HCT116 (cell line): Measurements from ENCODE around the gene ATP2B1. TPM values are rescaled to one million over a fixed set of nuclear protein-coding genes. Genes with fewer than 3 reads are reported as not detected.

Experiments
- ATAC-seq: fragments of 200-7000 bp; cut with Tn5 transposase; 2 replicates; pipeline ENCODE4 v1.9.1; 2020; ENCODE audit warnings: mild to moderate bottlenecking, moderate library complexity
- BruUV-seq: library from RNA; stranded (reverse); fragments of 400-500 nt; replicated peaks from 2 replicates; lab custom pipeline; 2021; lab: Mats Ljungman, UMichigan
- CTCF ChIA-PET: fragments of 300-600 bp; sonication (Branson Sonifier 250); formaldehyde crosslinking; loops from one replicate; lab custom pipeline; 2021; ENCODE audit warnings: antibody characterized with exemption; lab: Charles Lee
- POLR2A ChIA-PET: fragments of 300-600, 350-600 bp; sonication (Branson Sonifier 250); formaldehyde crosslinking; loops from one replicate; lab custom pipeline; 2021; ENCODE audit warnings: antibody characterized with exemption; lab: Charles Lee
- RAD21 ChIA-PET, 2 experiments: fragments of 300-600 bp; sonication (Branson Sonifier 250); formaldehyde crosslinking; loops; one replicate each; lab custom pipeline; 2023; ENCODE audit warnings: low total read pairs in 2 of 2; ENCODE audit not compliant: uncharacterized antibody in 2 of 2, unreplicated experiment in 2 of 2, low non-redundant PET in 1 of 2; lab: Charles Lee
- DNase-seq: peaks from one replicate; pipeline ENCODE4 v3.0.0-alpha.2; 2010; ENCODE audit warnings: low read depth, low spot score
- H2AFZ ChIP-seq: fragments of 200-600 bp; shearing (Covaris generic), sonication (generic); 2 replicates; pipeline ENCODE4 v1.6.1; 2017; ENCODE audit warnings: low read depth, mixed run types, mixed read lengths, antibody characterized with exemption, low read length; ENCODE audit not compliant: poor library complexity, severe bottlenecking
- H3K27ac ChIP-seq: 2 replicates; pipeline ENCODE4 v1.5.1; 2012; ENCODE audit warnings: low read depth, low read length
- H3K27me3 ChIP-seq: fragments of 200-600 bp; sonication (generic); 2 replicates; pipeline ENCODE4 v1.6.1; 2016; ENCODE audit warnings: mixed run types, low read length, mixed read lengths; ENCODE audit not compliant: insufficient read depth
- H3K36me3 ChIP-seq, 2 experiments: fragments of 200-500 bp in 1 of 2; fragments of 200-600 bp in 1 of 2; sonication (Bioruptor generic) in 1 of 2; sonication (generic) in 1 of 2; 2 replicates each; pipeline versions ENCODE4 v1.5.1 to v1.6.1; 2014 to 2016; ENCODE audit warnings: low read length in 2 of 2, inconsistent platforms in 1 of 2, mixed read lengths in 1 of 2, mixed run types in 1 of 2; ENCODE audit not compliant: insufficient read depth in 2 of 2, control insufficient read depth in 1 of 2
- H3K4me1 ChIP-seq, 2 experiments: fragments of 200-600 bp in 1 of 2; sonication (generic) in 1 of 2; 2 replicates each; pipeline versions ENCODE4 v1.5.1 to v1.6.1; 2012 to 2017; ENCODE audit warnings: low read length in 2 of 2, inconsistent platforms in 1 of 2, mild to moderate bottlenecking in 1 of 2, mixed read lengths in 1 of 2, mixed run types in 1 of 2, moderate library complexity in 1 of 2; ENCODE audit not compliant: insufficient read depth in 2 of 2, control insufficient read depth in 1 of 2
- H3K4me2 ChIP-seq: fragments of 200-600 bp; sonication (generic); 2 replicates; pipeline ENCODE4 v1.6.1; 2017; ENCODE audit warnings: mixed run types, low read length, mixed read lengths
- H3K4me3 ChIP-seq, 2 experiments: fragments of 200-600 bp in 1 of 2; sonication (generic) in 1 of 2; replicated peaks in 1 of 2; 2 replicates each; pipeline ENCODE4 v1.5.1; 2011 to 2016; ENCODE audit warnings: low read length in 2 of 2, control low read depth in 1 of 2, low read depth in 1 of 2, mild to moderate bottlenecking in 1 of 2, mixed read lengths in 1 of 2, mixed run types in 1 of 2
- H3K79me2 ChIP-seq: fragments of 200-600 bp; sonication (generic); 2 replicates; pipeline ENCODE4 v1.6.1; 2017; ENCODE audit warnings: mild to moderate bottlenecking, mixed run types, low read length, moderate library complexity, mixed read lengths; ENCODE audit not compliant: insufficient read depth
- H3K9ac ChIP-seq: fragments of 200-600 bp; sonication (generic); 2 replicates; pipeline ENCODE4 v1.6.1; 2016; ENCODE audit warnings: low read length, mixed read lengths
- H3K9me2 ChIP-seq: fragments of 200-600 bp; sonication (generic), shearing (Covaris generic); 2 replicates; pipeline ENCODE4 v1.6.1; 2017; ENCODE audit warnings: mixed run types, mild to moderate bottlenecking, moderate library complexity; ENCODE audit not compliant: insufficient read depth
- H3K9me3 ChIP-seq, 2 experiments: fragments of 200-500 bp in 1 of 2; fragments of 200-600 bp in 1 of 2; sonication (Bioruptor generic) in 1 of 2; sonication (generic) in 1 of 2; 2 replicates each; pipeline ENCODE4 v1.6.1; 2014 to 2017; ENCODE audit warnings: low read length in 2 of 2, mixed read lengths in 2 of 2, inconsistent platforms in 1 of 2, low read depth in 1 of 2, mild to moderate bottlenecking in 1 of 2, mixed run types in 1 of 2, moderate library complexity in 1 of 2; ENCODE audit not compliant: control insufficient read depth in 1 of 2, insufficient read depth in 1 of 2
- H4K20me1 ChIP-seq: fragments of 200-600 bp; sonication (generic), shearing (Covaris generic); 2 replicates; pipeline ENCODE4 v1.6.1; 2017; ENCODE audit warnings: mixed run types, mild to moderate bottlenecking, moderate library complexity; ENCODE audit not compliant: insufficient read depth
- CBX3 ChIP-seq: IDR thresholded peaks from 2 replicates; pipeline ENCODE4 v1.6.1; 2012; ENCODE audit warnings: low read depth
- CEBPB ChIP-seq: IDR thresholded peaks from 2 replicates; pipeline ENCODE4 v1.6.1; 2012; ENCODE audit warnings: low read depth
- CTCF ChIP-seq, 3 experiments: fragments of 200-600 bp in 1 of 3; sonication (generic) in 1 of 3; IDR thresholded peaks in 2 of 3; conservative IDR thresholded peaks in 1 of 3; 2 replicates each; pipeline ENCODE4 v1.5.1; 2012 to 2017; ENCODE audit warnings: low read depth in 2 of 3, low read length in 2 of 3, antibody characterized with exemption in 1 of 3, borderline replicate concordance in 1 of 3, control low read depth in 1 of 3, mild to moderate bottlenecking in 1 of 3, mixed read lengths in 1 of 3, mixed run types in 1 of 3, moderate library complexity in 1 of 3; ENCODE audit not compliant: insufficient read depth in 1 of 3
- EGR1 ChIP-seq: IDR thresholded peaks from 2 replicates; pipeline ENCODE4 v1.6.1; 2012; ENCODE audit warnings: low read depth
- ELF1 ChIP-seq: IDR thresholded peaks from 2 replicates; pipeline ENCODE4 v1.6.1; 2012; ENCODE audit warnings: low read depth, borderline replicate concordance
- EZH2 ChIP-seq: fragments of 200-600 bp; sonication (generic); IDR thresholded peaks from 2 replicates; pipeline ENCODE4 v1.6.1; 2017; ENCODE audit warnings: antibody characterized with exemption, mixed run types
- FOSL1 ChIP-seq: IDR thresholded peaks from 2 replicates; pipeline ENCODE4 v1.6.1; 2012; ENCODE audit warnings: low read depth
- JUND ChIP-seq: IDR thresholded peaks from 2 replicates; pipeline ENCODE4 v1.6.1; 2012
- POLR2AphosphoS5 ChIP-seq: IDR thresholded peaks from 2 replicates; pipeline ENCODE4 v1.6.1; 2011; ENCODE audit warnings: mild to moderate bottlenecking, low read depth, low read length, moderate library complexity
- RAD21 ChIP-seq: IDR thresholded peaks from 2 replicates; pipeline ENCODE4 v1.6.1; 2012; ENCODE audit warnings: low read depth, mild to moderate bottlenecking
- REST ChIP-seq: IDR thresholded peaks from 2 replicates; pipeline ENCODE4 v1.6.1; 2012; ENCODE audit warnings: low read depth
- SIN3A ChIP-seq: IDR thresholded peaks from 2 replicates; pipeline ENCODE4 v1.6.1; 2012; ENCODE audit warnings: low read depth
- SRF ChIP-seq: IDR thresholded peaks from 2 replicates; pipeline ENCODE4 v1.6.1; 2012; ENCODE audit warnings: low read depth
- YY1 ChIP-seq: IDR thresholded peaks from 2 replicates; pipeline ENCODE4 v1.6.1; 2011; ENCODE audit warnings: low read length, low read depth, moderate library complexity, mild to moderate bottlenecking; ENCODE audit not compliant: insufficient replicate concordance; ENCODE audit errors: extremely low read depth
- ZBTB33 ChIP-seq: IDR thresholded peaks from 2 replicates; pipeline ENCODE4 v1.6.1; 2011; ENCODE audit warnings: mild to moderate bottlenecking, low read length, moderate library complexity; ENCODE audit not compliant: insufficient replicate concordance; ENCODE audit errors: extremely low read depth
- intact Hi-C: fragments of 100-400 bp; cut with micrococcal nuclease; formaldehyde crosslinking; loops from 2 replicates; pipeline ENCODE4 v1.10.0; 2022
- total RNA-seq: library from RNA; stranded (reverse); gene quantifications from one replicate; pipeline ENCODE4 v1.2.1, GENCODE V29; 2021; ENCODE audit not compliant: unreplicated experiment

ATP2B1 gene
- total RNA-seq, 1 experiment from 2014 or later = 62.4 TPM

GRCh38 chr12:89694542-89694941 lies 14.1 kb downstream of the ATP2B1 start:
- CTCF ChIA-PET = no interaction called here
- Histone ChIP-seq H3K4me1 (peaks cover 0 to 5% of the 10 kb centered on the region in 2 experiments; a peak in 1 of 4 replicates), H3K27me3 (no peaks in the 10 kb centered on the region), H3K9me3 (no peaks in the 10 kb centered on the region), H3K79me2 (peaks cover 99% of the 10 kb centered on the region), H4K20me1 (peaks cover 23% of the 10 kb centered on the region; the same call in 1 of the 2 replicates), H3K9me2 (no peaks in the 10 kb centered on the region), H2AFZ (no peak overlapping the region), H3K9ac (no peak overlapping the region), H3K4me3 (no peak overlapping the region), H3K4me2 (no peak overlapping the region), H3K27ac (no peak overlapping the region), H3K36me3 (no peaks in the 10 kb centered on the region)
- no TSS peak for BruUV-seq
- RAD21 ChIA-PET = no interaction called here
- POLR2A ChIA-PET = no interaction called here
- no peak for DNase-seq
- ATAC-seq = no peak
- TF ChIP-seq SRF = no peak
- TF ChIP-seq FOSL1 = no peak
- no peak for TF ChIP-seq ZBTB33
- no peak for TF ChIP-seq CTCF (IDR thresholded peaks at IDR 0.05 in 2 of 3, conservative IDR thresholded peaks at IDR 0.05 in 1 of 3; ENCODE audit: borderline replicate concordance in 1 of 3, insufficient read depth in 1 of 3, low read depth in 2 of 3, low read length in 2 of 3)
- no peak for TF ChIP-seq ELF1
- no peak for TF ChIP-seq JUND
- TF ChIP-seq SIN3A = no peak
- no peak for TF ChIP-seq POLR2AphosphoS5
- TF ChIP-seq CBX3 = no peak
- TF ChIP-seq EZH2 = no peak
- TF ChIP-seq RAD21 = no peak
- no peak for TF ChIP-seq CEBPB
- no peak for TF ChIP-seq YY1
- TF ChIP-seq REST = no peak
- no peak for TF ChIP-seq EGR1
- intact Hi-C loops = no loop called here
